WTC11 (cell line): ENCODE data around the gene PAN3.

Experiments
- TF ChIP-seq, protein P1 (sequence below): fragments of 200-600 bp; IDR thresholded peaks from 2 replicates; pipeline ENCODE4 v1.8.0; 2022; ENCODE audit warnings: antibody characterized with exemption
- TF ChIP-seq, protein P2 (sequence below): sonication (generic); formaldehyde crosslinking; IDR thresholded peaks from 2 replicates; pipeline ENCODE4 v1.8.0; 2022; ENCODE audit warnings: mild to moderate bottlenecking, missing genetic modification reagents

- TF ChIP-seq, protein P1, sequence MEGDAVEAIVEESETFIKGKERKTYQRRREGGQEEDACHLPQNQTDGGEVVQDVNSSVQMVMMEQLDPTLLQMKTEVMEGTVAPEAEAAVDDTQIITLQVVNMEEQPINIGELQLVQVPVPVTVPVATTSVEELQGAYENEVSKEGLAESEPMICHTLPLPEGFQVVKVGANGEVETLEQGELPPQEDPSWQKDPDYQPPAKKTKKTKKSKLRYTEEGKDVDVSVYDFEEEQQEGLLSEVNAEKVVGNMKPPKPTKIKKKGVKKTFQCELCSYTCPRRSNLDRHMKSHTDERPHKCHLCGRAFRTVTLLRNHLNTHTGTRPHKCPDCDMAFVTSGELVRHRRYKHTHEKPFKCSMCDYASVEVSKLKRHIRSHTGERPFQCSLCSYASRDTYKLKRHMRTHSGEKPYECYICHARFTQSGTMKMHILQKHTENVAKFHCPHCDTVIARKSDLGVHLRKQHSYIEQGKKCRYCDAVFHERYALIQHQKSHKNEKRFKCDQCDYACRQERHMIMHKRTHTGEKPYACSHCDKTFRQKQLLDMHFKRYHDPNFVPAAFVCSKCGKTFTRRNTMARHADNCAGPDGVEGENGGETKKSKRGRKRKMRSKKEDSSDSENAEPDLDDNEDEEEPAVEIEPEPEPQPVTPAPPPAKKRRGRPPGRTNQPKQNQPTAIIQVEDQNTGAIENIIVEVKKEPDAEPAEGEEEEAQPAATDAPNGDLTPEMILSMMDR = no peak
- TF ChIP-seq, protein P2, sequence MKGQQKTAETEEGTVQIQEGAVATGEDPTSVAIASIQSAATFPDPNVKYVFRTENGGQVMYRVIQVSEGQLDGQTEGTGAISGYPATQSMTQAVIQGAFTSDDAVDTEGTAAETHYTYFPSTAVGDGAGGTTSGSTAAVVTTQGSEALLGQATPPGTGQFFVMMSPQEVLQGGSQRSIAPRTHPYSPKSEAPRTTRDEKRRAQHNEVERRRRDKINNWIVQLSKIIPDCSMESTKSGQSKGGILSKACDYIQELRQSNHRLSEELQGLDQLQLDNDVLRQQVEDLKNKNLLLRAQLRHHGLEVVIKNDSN (CRISPR knock-in tag) = no peak
These were observed 43.1 kb downstream of the PAN3 start for GRCh38 chr13:28181413-28181812.
